Measurements from ENCODE around the gene PDYN. TPM values are rescaled to one million over a fixed set of nuclear protein-coding genes. Genes with fewer than 3 reads are reported as not detected.

The PDYN gene
- polyA plus RNA-seq, 1 donor (not counting 4 experiments of a cell fraction or from before 2014, with no cell fraction given), result not detected

DNA sequence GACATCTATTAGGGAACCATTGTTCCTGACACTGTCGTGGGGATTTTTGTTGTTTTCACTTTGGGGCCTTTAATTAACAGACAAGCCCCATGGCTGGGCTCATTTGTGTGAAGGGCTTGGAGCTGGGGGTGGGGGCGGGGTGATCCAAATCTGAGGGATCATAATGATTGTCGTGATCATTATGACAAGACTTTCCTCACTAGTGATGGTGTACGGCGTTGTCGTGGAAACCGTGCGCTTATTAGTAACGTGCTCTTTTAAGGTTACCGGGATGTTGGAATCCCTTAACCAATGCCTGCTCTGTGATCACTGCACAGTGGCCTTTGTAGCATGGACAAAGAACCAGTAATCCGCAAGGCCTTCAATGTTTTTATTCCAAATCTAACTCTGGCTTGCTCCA, 18.6 kb downstream of the PDYN start:
- FAIRE-seq, result no peak
- no peak overlapping the region for H3K9ac ChIP-seq (ENCODE audit: control insufficient read depth, extremely low read depth, insufficient read depth, low read length)
- no peaks in the 10 kb centered on the region for H3K79me2 ChIP-seq (ENCODE audit: control insufficient read depth, insufficient read depth, low read length)
- no peaks in the 10 kb centered on the region for H3K9me1 ChIP-seq (ENCODE audit: control insufficient read depth, extremely low read depth, insufficient read depth, low read length)
- DNase-seq (ENCODE audit: low read depth, low spot score), result no peak
- no peaks in the 10 kb centered on the region for H3K9me3 ChIP-seq (ENCODE audit: control insufficient read depth, low read depth, low read length)
- peaks cover 13% of the 10 kb centered on the region for H3K27me3 ChIP-seq (ENCODE audit: control insufficient read depth, extremely low read depth, insufficient read depth, low read length)
- dilution Hi-C loops (cut with MboI; ENCODE audit: extremely low pct_ligation_motif_present, low sequenced_read_pairs), result no loop called here
- no peak overlapping the region for H2AFZ ChIP-seq (ENCODE audit: control insufficient read depth, low read length)
- H3K4me3 ChIP-seq (ENCODE audit: control insufficient read depth in 2 of 3, extremely low read depth in 1 of 3, insufficient read depth in 2 of 3, low read depth in 1 of 3, low read length in 3 of 3), result no peak overlapping the region
- no peaks in the 10 kb centered on the region for H4K20me1 ChIP-seq (ENCODE audit: control insufficient read depth, extremely low read depth, insufficient read depth, low read length)
- H3K4me2 ChIP-seq (ENCODE audit: control insufficient read depth, extremely low read depth, insufficient read depth, low read depth, low read length), result no peak overlapping the region
- TF ChIP-seq CTCF (optimal IDR thresholded peaks at IDR 0.05 in 1 of 3, IDR thresholded peaks at IDR 0.05 in 1 of 3, conservative IDR thresholded peaks at IDR 0.05 in 1 of 3; ENCODE audit: extremely low read depth in 1 of 3, insufficient read depth in 2 of 3, low read length in 3 of 3) (no peak), EZH2 (IDR thresholded peaks at IDR 0.05; ENCODE audit: low read length) (no peak)
- no peak overlapping the region for H3K27ac ChIP-seq (ENCODE audit: control insufficient read depth, insufficient read depth, low read length)
- no peaks in the 10 kb centered on the region for H3K36me3 ChIP-seq (ENCODE audit: control insufficient read depth in 2 of 2, extremely low read depth in 1 of 2, insufficient read depth in 2 of 2, low read length in 2 of 2)
- no peaks in the 10 kb centered on the region for H3K4me1 ChIP-seq (ENCODE audit: control insufficient read depth, extremely low read depth, insufficient read depth, low read length)

DNA sequence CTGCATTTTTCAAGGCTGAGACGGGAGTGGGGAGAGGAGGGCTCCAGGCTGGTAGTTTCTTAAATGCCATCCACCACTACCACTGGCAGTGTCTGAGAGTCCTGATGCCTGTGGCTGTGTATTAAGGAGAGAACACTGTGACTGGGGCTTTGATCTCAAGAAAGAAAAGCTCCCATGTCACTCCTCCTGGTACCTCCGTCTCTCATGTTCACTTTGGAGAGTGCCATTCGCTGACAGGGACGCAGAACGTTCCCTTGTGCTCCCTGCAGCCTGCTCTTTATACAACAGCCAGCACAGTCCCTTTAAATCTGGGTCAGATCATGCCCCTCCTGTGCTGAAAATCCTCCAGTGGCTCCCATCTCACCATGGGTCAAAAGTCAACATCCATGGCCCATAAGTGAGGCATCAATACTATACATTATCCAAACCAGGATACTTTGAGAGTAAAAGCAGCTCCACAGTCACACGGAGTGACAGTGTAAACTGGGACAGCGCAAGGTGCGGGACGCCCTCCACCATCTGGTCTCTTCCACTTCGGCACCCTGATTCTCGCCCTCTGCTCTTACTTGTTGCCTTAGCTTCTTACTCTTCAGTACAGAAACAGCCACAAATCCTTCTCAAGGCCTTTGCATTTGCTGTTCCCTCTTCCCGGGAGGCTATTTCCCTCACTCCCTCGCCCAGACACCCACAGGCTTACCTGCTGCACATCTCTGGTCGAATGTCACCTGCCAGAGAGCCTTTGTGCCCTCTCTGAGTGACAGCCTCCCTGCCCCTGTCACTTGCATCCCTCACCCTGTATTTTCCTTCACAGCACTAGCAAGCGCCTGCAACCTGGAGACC, 20.0 kb downstream of the PDYN start:
- FAIRE-seq, result no peak
- no peak overlapping the region for H2AFZ ChIP-seq (ENCODE audit: control insufficient read depth, low read length)

More for the DNA sequence above, 20.0 kb downstream of the PDYN start:
- Histone ChIP-seq H3K9me3 (ENCODE audit: control insufficient read depth, low read depth, low read length) (no peaks in the 10 kb centered on the region), H3K9me1 (ENCODE audit: control insufficient read depth, extremely low read depth, insufficient read depth, low read length) (no peaks in the 10 kb centered on the region), H3K4me1 (ENCODE audit: control insufficient read depth, extremely low read depth, insufficient read depth, low read length) (no peaks in the 10 kb centered on the region), H3K36me3 (ENCODE audit: control insufficient read depth in 2 of 2, extremely low read depth in 1 of 2, insufficient read depth in 2 of 2, low read length in 2 of 2) (no peaks in the 10 kb centered on the region), H3K27me3 (ENCODE audit: control insufficient read depth, extremely low read depth, insufficient read depth, low read length) (peaks cover 9% of the 10 kb centered on the region), H3K9ac (ENCODE audit: control insufficient read depth, extremely low read depth, insufficient read depth, low read length) (no peak overlapping the region), H3K4me3 (ENCODE audit: control insufficient read depth in 2 of 3, extremely low read depth in 1 of 3, insufficient read depth in 2 of 3, low read depth in 1 of 3, low read length in 3 of 3) (no peak overlapping the region), H3K27ac (ENCODE audit: control insufficient read depth, insufficient read depth, low read length) (no peak overlapping the region), H4K20me1 (ENCODE audit: control insufficient read depth, extremely low read depth, insufficient read depth, low read length) (no peaks in the 10 kb centered on the region), H3K79me2 (ENCODE audit: control insufficient read depth, insufficient read depth, low read length) (no peaks in the 10 kb centered on the region), H3K4me2 (ENCODE audit: control insufficient read depth, extremely low read depth, insufficient read depth, low read depth, low read length) (no peak overlapping the region)
- no peak for DNase-seq (ENCODE audit: low read depth, low spot score)
- dilution Hi-C loops (cut with MboI; ENCODE audit: extremely low pct_ligation_motif_present, low sequenced_read_pairs), result no loop called here
- no peak for TF ChIP-seq CTCF (optimal IDR thresholded peaks at IDR 0.05 in 1 of 3, IDR thresholded peaks at IDR 0.05 in 1 of 3, conservative IDR thresholded peaks at IDR 0.05 in 1 of 3; ENCODE audit: extremely low read depth in 1 of 3, insufficient read depth in 2 of 3, low read length in 3 of 3)
- no peak for TF ChIP-seq EZH2 (IDR thresholded peaks at IDR 0.05; ENCODE audit: low read length)

Data from keratinocyte (primary cell).